ENCODE results near the gene PROSER2.

Gene PROSER2

GRCh38 chr10:11901036-11901301 is 77.8 kb downstream of the PROSER2 start:
- TF ChIP-seq CTCF (conservative IDR thresholded peaks at IDR 0.05; ENCODE audit: control insufficient read depth, insufficient read depth, low read depth, low read length) = no peak
- DNase-seq (ENCODE audit: low read depth) = no peak
- H3K4me3 ChIP-seq (ENCODE audit: control insufficient read depth, low read depth, low read length) = no peak overlapping the region

GRCh38 chr10:11901454-11901832 is 78.3 kb downstream of the PROSER2 start:
- no peak for DNase-seq (ENCODE audit: low read depth)
- no peak overlapping the region for H3K4me3 ChIP-seq (ENCODE audit: control insufficient read depth, low read depth, low read length)
- no peak for TF ChIP-seq CTCF (conservative IDR thresholded peaks at IDR 0.05; ENCODE audit: control insufficient read depth, insufficient read depth, low read depth, low read length)

GRCh38 chr10:11901833-11902475 is 78.8 kb downstream of the PROSER2 start:
- TF ChIP-seq CTCF (conservative IDR thresholded peaks at IDR 0.05; ENCODE audit: control insufficient read depth, insufficient read depth, low read depth, low read length) = no peak

GRCh38 chr10:11902646-11903045 is 79.5 kb downstream of the PROSER2 start:
- no peak overlapping the region for H3K4me3 ChIP-seq (ENCODE audit: control insufficient read depth, low read depth, low read length)
- DNase-seq (ENCODE audit: low read depth) = no peak
- no peak for TF ChIP-seq CTCF (conservative IDR thresholded peaks at IDR 0.05; ENCODE audit: control insufficient read depth, insufficient read depth, low read depth, low read length)

More at GRCh38 chr10:11901833-11902475, 78.8 kb downstream of the PROSER2 start:
- DNase-seq (ENCODE audit: low read depth) = no peak
- no peak overlapping the region for H3K4me3 ChIP-seq (ENCODE audit: control insufficient read depth, low read depth, low read length)

- H3K4me3 ChIP-seq (ENCODE audit: control insufficient read depth, low read depth, low read length) = no peak overlapping the region
- TF ChIP-seq CTCF (conservative IDR thresholded peaks at IDR 0.05; ENCODE audit: control insufficient read depth, insufficient read depth, low read depth, low read length) = no peak
- no peak for DNase-seq (ENCODE audit: low read depth)
Observed at GRCh38 chr10:11906714-11907113, 83.6 kb downstream of the PROSER2 start.

- TF ChIP-seq CTCF (conservative IDR thresholded peaks at IDR 0.05; ENCODE audit: control insufficient read depth, insufficient read depth, low read depth, low read length) = no peak
- DNase-seq (ENCODE audit: low read depth) = no peak
Observed at GRCh38 chr10:11907914-11908313, 84.8 kb downstream of the PROSER2 start.

GRCh38 chr10:11908536-11908935 is 85.4 kb downstream of the PROSER2 start:
- no peak for TF ChIP-seq CTCF (conservative IDR thresholded peaks at IDR 0.05; ENCODE audit: control insufficient read depth, insufficient read depth, low read depth, low read length)
- H3K4me3 ChIP-seq (ENCODE audit: control insufficient read depth, low read depth, low read length) = no peak overlapping the region
- no peak for DNase-seq (ENCODE audit: low read depth)

More at GRCh38 chr10:11907914-11908313, 84.8 kb downstream of the PROSER2 start:
- no peak overlapping the region for H3K4me3 ChIP-seq (ENCODE audit: control insufficient read depth, low read depth, low read length)
